ENCODE data around the gene CCDC57. TPM values are rescaled to one million over a fixed set of nuclear protein-coding genes. Genes with fewer than 3 reads are reported as not detected.

The CCDC57 gene
- total RNA-seq, 4 donors from 2014 or later = 23.5 to 87.5 (median 48.3) TPM

- no peaks in the 10 kb centered on the region for H3K4me1 ChIP-seq
- intact Hi-C loops (cut with DNase I; ENCODE audit: low total_unique reads) (no loop called here), in situ Hi-C loops (cut with MboI; ENCODE audit: low pct_ligation_motif_present in 1 of 4, low pct_unique_long_range_greater_than_20kb in 1 of 4, low sequenced_read_pairs in 3 of 4) (no loop called here)
- H3K27ac ChIP-seq = no peak overlapping the region
- TF ChIP-seq CTCF (IDR thresholded peaks at IDR 0.05) (no peak), POLR2A (IDR thresholded peaks at IDR 0.05) (no peak), POLR2AphosphoS5 (IDR thresholded peaks at IDR 0.05) (no peak), EP300 (IDR thresholded peaks at IDR 0.05; ENCODE audit: low read depth) (no peak)
- H3K9me3 ChIP-seq = no peaks in the 10 kb centered on the region
- H3K4me3 ChIP-seq = no peak overlapping the region
- H3K36me3 ChIP-seq = no peaks in the 10 kb centered on the region
- 75 to 100% methylated on average over 1 to 23 of the region's 32 CpGs for WGBS, 2 donors (ENCODE audit: low coverage in 1 of 2)
- DNase-seq = no peak
- H3K27me3 ChIP-seq = no peaks in the 10 kb centered on the region
Measured at GRCh38 chr17:82121660-82122629, 90.7 kb downstream of the CCDC57 start.

- H3K36me3 ChIP-seq = no peaks in the 10 kb centered on the region
- H3K9me3 ChIP-seq = no peaks in the 10 kb centered on the region
- no peak overlapping the region for H3K27ac ChIP-seq
- in situ Hi-C loops (cut with MboI; ENCODE audit: low pct_ligation_motif_present in 1 of 4, low pct_unique_long_range_greater_than_20kb in 1 of 4, low sequenced_read_pairs in 3 of 4) = no loop called here
- H3K4me1 ChIP-seq = no peaks in the 10 kb centered on the region
- H3K4me3 ChIP-seq = no peak overlapping the region
- 93% methylated on average over 4 of the region's 4 CpGs; no CpG with 5 or more reads in 1 of the 2 donors for WGBS, 2 donors (ENCODE audit: low coverage in 1 of 2)
- no peak for DNase-seq
- intact Hi-C loops (cut with DNase I; ENCODE audit: low total_unique reads) = no loop called here
- TF ChIP-seq CTCF (IDR thresholded peaks at IDR 0.05) = no peak
- no peak for TF ChIP-seq EP300 (IDR thresholded peaks at IDR 0.05; ENCODE audit: low read depth)
- no peak for TF ChIP-seq POLR2AphosphoS5 (IDR thresholded peaks at IDR 0.05)
- TF ChIP-seq POLR2A (IDR thresholded peaks at IDR 0.05) = no peak
- no peaks in the 10 kb centered on the region for H3K27me3 ChIP-seq
Measured at GRCh38 chr17:82121246-82121645, 91.4 kb downstream of the CCDC57 start.

- no peak for DNase-seq
- Histone ChIP-seq H3K36me3 (no peaks in the 10 kb centered on the region), H3K4me3 (no peak overlapping the region), H3K9me3 (no peaks in the 10 kb centered on the region), H3K27ac (no peak overlapping the region), H3K27me3 (no peaks in the 10 kb centered on the region), H3K4me1 (no peaks in the 10 kb centered on the region)
- 77% methylated on average over 12 of the region's 12 CpGs; no CpG with 5 or more reads in 1 of the 2 donors for WGBS, 2 donors (ENCODE audit: low coverage in 1 of 2)
- in situ Hi-C loops (cut with MboI; ENCODE audit: low pct_ligation_motif_present in 1 of 4, low pct_unique_long_range_greater_than_20kb in 1 of 4, low sequenced_read_pairs in 3 of 4) = no loop called here
- TF ChIP-seq CTCF (IDR thresholded peaks at IDR 0.05) = no peak
- no peak for TF ChIP-seq POLR2AphosphoS5 (IDR thresholded peaks at IDR 0.05)
- no peak for TF ChIP-seq POLR2A (IDR thresholded peaks at IDR 0.05)
- TF ChIP-seq EP300 (IDR thresholded peaks at IDR 0.05; ENCODE audit: low read depth) = no peak
- intact Hi-C loops (cut with DNase I; ENCODE audit: low total_unique reads) = no loop called here
Measured at GRCh38 chr17:82120148-82120547, 92.5 kb downstream of the CCDC57 start.

- H3K4me3 ChIP-seq = no peak overlapping the region
- no peaks in the 10 kb centered on the region for H3K36me3 ChIP-seq
- no peaks in the 10 kb centered on the region for H3K9me3 ChIP-seq
- 75 to 82% methylated on average over 6 to 12 of the region's 12 CpGs for WGBS, 2 donors (ENCODE audit: low coverage in 1 of 2)
- H3K27me3 ChIP-seq = no peaks in the 10 kb centered on the region
- in situ Hi-C loops (cut with MboI; ENCODE audit: low pct_ligation_motif_present in 1 of 4, low pct_unique_long_range_greater_than_20kb in 1 of 4, low sequenced_read_pairs in 3 of 4) (no loop called here), intact Hi-C loops (cut with DNase I; ENCODE audit: low total_unique reads) (no loop called here)
- no peak overlapping the region for H3K27ac ChIP-seq
- no peak for DNase-seq
- TF ChIP-seq EP300 (IDR thresholded peaks at IDR 0.05; ENCODE audit: low read depth) (no peak), POLR2A (IDR thresholded peaks at IDR 0.05) (no peak)
- H3K4me1 ChIP-seq = no peaks in the 10 kb centered on the region
Measured at GRCh38 chr17:82118815-82119380, 93.7 kb downstream of the CCDC57 start.

All from transverse colon (tissue), 4 donors.